ENCODE results near the gene PRDM15. TPM values are rescaled to one million over a fixed set of nuclear protein-coding genes. Genes with fewer than 3 reads are reported as not detected.
A peak's percentile ranks its signal among the peaks of the same experiment; 100 is the strongest.

The PRDM15 gene
- polyA plus RNA-seq, 3 donors: 0.19 to 19.0 (median 0.74) TPM

DNA sequence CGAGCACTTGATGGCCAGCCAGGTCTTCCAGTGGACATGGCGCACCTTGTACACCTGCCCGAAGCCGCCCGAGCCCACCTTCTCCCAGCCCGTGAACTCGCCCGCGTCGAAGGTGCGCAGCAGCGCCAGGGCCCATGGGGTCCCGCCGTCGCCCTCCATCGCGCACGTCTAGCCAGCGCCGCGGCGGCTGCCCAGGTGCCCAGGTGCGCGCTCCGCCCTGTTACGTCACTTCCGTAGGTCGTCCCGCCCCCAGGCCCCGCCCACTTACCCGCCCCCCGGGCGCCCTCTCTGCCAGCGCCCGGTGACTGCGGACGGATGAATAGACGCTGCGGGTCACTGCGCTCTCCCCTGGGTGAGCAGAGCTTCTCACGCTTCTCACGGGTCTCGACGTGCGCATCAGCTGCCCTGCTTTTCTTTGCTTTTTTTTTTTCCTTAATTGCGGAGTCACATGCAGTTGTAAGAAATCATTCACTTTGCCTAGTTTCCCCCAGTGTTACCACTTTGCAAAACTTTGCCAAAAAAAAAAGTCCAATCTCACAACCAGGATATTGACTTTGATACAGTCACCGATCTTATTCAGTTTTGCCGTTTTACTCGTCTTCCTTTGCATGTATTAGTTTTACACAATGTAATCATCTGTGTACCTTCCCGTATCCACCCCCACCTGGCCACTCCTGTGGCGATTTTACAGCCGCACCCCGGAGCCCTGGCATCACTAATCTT lies 112.1 kb downstream of the PRDM15 start, which contains the start of gene RIPK4:
Gene RIPK4, minus strand, starts transcription at position 170 of the 723 bp plus-strand sequence. Its CDS starts 11 bp downstream, at position 159.
- Mint-ChIP-seq H3K27ac (no peak within 1 kb of the TSS), H3K4me1 (peaks cover 41% of the 10 kb centered on the region), H3K27me3 (ENCODE audit: low read depth in 3 of 3) (peaks cover 74 to 93% (median 87%) of the 10 kb centered on the region in 3 donors), H3K4me3 (peak within 1 kb of the TSS; percentile 47 to 91), H3K36me3 (peaks cover 22 to 29% of the 10 kb centered on the region in 2 donors), H3K9me3 (peaks cover 0 to 20% (median 13%) of the 10 kb centered on the region in 7 donors)
- Histone ChIP-seq H3K9ac (ENCODE audit: insufficient read depth, low read length, poor library complexity, severe bottlenecking) (no peak within 1 kb of the TSS), H2AFZ (ENCODE audit: insufficient read depth, low read depth, low read length, poor library complexity, severe bottlenecking) (peak within 1 kb of the TSS; percentile 56), H3K9me3 (replicated peaks in 1 of 2; ENCODE audit: control insufficient read depth in 1 of 2, insufficient read depth in 1 of 2, low read length in 2 of 2) (peaks cover 0 to 14% of the 10 kb centered on the region in 2 donors), H3K4me1 (ENCODE audit: control insufficient read depth in 1 of 2, insufficient read depth in 2 of 2, low read length in 2 of 2) (peaks cover 47 to 53% of the 10 kb centered on the region in 2 donors), H3K27me3 (ENCODE audit: control insufficient read depth in 2 of 2, insufficient read depth in 2 of 2, low read length in 2 of 2) (peaks cover 55 to 82% of the 10 kb centered on the region in 2 donors), H3K4me2 (replicated peaks; ENCODE audit: extremely low read depth, low read length, poor library complexity, severe bottlenecking) (peak within 1 kb of the TSS; percentile 61), H3K36me3 (replicated peaks in 1 of 2; ENCODE audit: control insufficient read depth in 1 of 2, insufficient read depth in 2 of 2, low read length in 2 of 2) (no peaks in the 10 kb centered on the region), H3K27ac (ENCODE audit: low read depth in 1 of 2, low read length in 2 of 2) (no peak within 1 kb of the TSS), H4K20me1 (ENCODE audit: insufficient read depth, low read length) (no peaks in the 10 kb centered on the region), H3K79me2 (ENCODE audit: insufficient read depth, low read length) (no peaks in the 10 kb centered on the region), H3K4me3 (replicated peaks in 1 of 3; ENCODE audit: low read depth in 2 of 3, low read length in 3 of 3) (peak within 1 kb of the TSS in 1 of 3 experiments; percentile 45)
- peak; percentile 39 to 55 (median 42) for DNase-seq
- intact Hi-C loops (cut with micrococcal nuclease): loop anchor here (5.0 to 10.0 kb wide), 2 partner anchors 40 to 92 kb away; no protein-coding TSS in a partner anchor
- TF ChIP-seq, protein P1, sequence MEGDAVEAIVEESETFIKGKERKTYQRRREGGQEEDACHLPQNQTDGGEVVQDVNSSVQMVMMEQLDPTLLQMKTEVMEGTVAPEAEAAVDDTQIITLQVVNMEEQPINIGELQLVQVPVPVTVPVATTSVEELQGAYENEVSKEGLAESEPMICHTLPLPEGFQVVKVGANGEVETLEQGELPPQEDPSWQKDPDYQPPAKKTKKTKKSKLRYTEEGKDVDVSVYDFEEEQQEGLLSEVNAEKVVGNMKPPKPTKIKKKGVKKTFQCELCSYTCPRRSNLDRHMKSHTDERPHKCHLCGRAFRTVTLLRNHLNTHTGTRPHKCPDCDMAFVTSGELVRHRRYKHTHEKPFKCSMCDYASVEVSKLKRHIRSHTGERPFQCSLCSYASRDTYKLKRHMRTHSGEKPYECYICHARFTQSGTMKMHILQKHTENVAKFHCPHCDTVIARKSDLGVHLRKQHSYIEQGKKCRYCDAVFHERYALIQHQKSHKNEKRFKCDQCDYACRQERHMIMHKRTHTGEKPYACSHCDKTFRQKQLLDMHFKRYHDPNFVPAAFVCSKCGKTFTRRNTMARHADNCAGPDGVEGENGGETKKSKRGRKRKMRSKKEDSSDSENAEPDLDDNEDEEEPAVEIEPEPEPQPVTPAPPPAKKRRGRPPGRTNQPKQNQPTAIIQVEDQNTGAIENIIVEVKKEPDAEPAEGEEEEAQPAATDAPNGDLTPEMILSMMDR (IDR thresholded peaks at IDR 0.05): no peak
- 7% methylated on average over 36 of the region's 53 CpGs for WGBS (ENCODE audit: insufficient coverage)

DNA sequence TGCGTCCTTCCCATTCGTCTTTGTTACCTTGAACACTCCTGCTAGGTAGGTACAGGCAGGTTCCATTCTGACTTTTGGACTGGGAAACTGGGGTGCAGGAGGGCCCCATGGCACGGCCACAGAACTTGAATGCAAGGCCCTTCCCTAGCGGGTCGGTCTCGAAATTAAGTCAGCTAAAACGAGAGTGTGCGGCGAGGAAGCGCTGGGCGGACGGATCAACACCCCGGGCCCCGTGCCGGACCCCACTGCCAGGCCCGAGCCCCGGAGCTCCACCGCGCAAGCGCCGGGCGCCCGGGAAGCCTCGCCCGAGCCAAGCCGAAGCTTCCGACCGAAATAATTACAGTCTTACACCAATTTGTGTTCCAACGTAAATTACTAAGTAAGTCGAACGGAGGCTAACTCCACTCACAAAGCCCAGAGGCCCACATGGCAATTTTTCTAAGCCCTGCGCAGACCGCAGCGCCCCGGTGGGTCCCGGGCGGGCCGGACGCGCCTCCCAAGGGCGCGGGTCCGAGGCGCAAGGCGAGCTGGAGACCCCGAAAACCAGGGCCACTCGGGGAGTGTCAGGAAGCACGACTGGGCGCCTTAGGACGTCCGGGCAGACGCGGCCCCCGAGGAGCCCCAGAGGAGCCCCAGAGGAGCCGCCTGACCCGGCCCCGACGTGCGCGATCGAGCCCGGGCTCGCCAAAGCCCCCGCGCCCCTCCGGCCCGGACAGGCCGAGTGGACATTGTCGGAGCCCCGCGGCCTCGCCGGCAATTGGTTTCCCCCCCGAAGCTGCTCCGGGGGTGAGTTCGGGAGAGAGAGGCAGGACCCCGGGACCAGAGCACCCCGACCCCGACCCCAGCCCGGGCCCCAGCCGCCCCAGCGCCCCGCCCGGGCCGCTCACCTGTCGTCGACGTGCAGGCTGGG lies 112.9 kb downstream of the PRDM15 start:
- TF ChIP-seq, protein P1 (IDR thresholded peaks at IDR 0.05): no peak
- Mint-ChIP-seq H3K4me3 (peak overlapping the region in 1 of 2 donors; percentile 91), H3K27ac (no peak overlapping the region), H3K36me3 (peaks cover 22 to 29% of the 10 kb centered on the region in 2 donors), H3K27me3 (ENCODE audit: low read depth in 3 of 3) (peaks cover 68 to 85% (median 79%) of the 10 kb centered on the region in 3 donors), H3K4me1 (peaks cover 49% of the 10 kb centered on the region), H3K9me3 (peaks cover 0 to 20% (median 13%) of the 10 kb centered on the region in 7 donors)
- Histone ChIP-seq H3K4me2 (replicated peaks; ENCODE audit: extremely low read depth, low read length, poor library complexity, severe bottlenecking) (peak overlapping the region; percentile 51), H3K4me3 (replicated peaks in 1 of 3; ENCODE audit: low read depth in 2 of 3, low read length in 3 of 3) (peak overlapping the region in 1 of 3 experiments; percentile 45), H2AFZ (ENCODE audit: insufficient read depth, low read depth, low read length, poor library complexity, severe bottlenecking) (peak overlapping the region; percentile 56), H3K9ac (ENCODE audit: insufficient read depth, low read length, poor library complexity, severe bottlenecking) (no peak overlapping the region), H3K79me2 (ENCODE audit: insufficient read depth, low read length) (no peaks in the 10 kb centered on the region), H3K27ac (ENCODE audit: low read depth in 1 of 2, low read length in 2 of 2) (no peak overlapping the region), H3K36me3 (replicated peaks in 1 of 2; ENCODE audit: control insufficient read depth in 1 of 2, insufficient read depth in 2 of 2, low read length in 2 of 2) (no peaks in the 10 kb centered on the region), H4K20me1 (ENCODE audit: insufficient read depth, low read length) (no peaks in the 10 kb centered on the region), H3K4me1 (ENCODE audit: control insufficient read depth in 1 of 2, insufficient read depth in 2 of 2, low read length in 2 of 2) (peaks cover 55 to 62% of the 10 kb centered on the region in 2 donors), H3K9me3 (replicated peaks in 1 of 2; ENCODE audit: control insufficient read depth in 1 of 2, insufficient read depth in 1 of 2, low read length in 2 of 2) (peaks cover 0 to 14% of the 10 kb centered on the region in 2 donors), H3K27me3 (ENCODE audit: control insufficient read depth in 2 of 2, insufficient read depth in 2 of 2, low read length in 2 of 2) (peaks cover 55 to 81% of the 10 kb centered on the region in 2 donors)
- WGBS (ENCODE audit: insufficient coverage): 9% methylated on average over 84 of the region's 88 CpGs
- no peak for DNase-seq
- intact Hi-C loops (cut with micrococcal nuclease): loop anchor here (5.0 to 10.0 kb wide), 2 partner anchors 39 to 91 kb away; no protein-coding TSS in a partner anchor
